Measurements from ENCODE around the gene FEM1A. TPM values are rescaled to one million over a fixed set of nuclear protein-coding genes. Genes with fewer than 3 reads are reported as not detected.
A peak's percentile ranks its signal among the peaks of the same experiment; 100 is the strongest.

FEM1A gene
- total and polyA plus RNA-seq, 9 of the 15 experiments (the other 6 are each of a cell fraction or from before 2014, with no cell fraction given) = 0.08 to 19.0 (median 6.8) TPM

DNA sequence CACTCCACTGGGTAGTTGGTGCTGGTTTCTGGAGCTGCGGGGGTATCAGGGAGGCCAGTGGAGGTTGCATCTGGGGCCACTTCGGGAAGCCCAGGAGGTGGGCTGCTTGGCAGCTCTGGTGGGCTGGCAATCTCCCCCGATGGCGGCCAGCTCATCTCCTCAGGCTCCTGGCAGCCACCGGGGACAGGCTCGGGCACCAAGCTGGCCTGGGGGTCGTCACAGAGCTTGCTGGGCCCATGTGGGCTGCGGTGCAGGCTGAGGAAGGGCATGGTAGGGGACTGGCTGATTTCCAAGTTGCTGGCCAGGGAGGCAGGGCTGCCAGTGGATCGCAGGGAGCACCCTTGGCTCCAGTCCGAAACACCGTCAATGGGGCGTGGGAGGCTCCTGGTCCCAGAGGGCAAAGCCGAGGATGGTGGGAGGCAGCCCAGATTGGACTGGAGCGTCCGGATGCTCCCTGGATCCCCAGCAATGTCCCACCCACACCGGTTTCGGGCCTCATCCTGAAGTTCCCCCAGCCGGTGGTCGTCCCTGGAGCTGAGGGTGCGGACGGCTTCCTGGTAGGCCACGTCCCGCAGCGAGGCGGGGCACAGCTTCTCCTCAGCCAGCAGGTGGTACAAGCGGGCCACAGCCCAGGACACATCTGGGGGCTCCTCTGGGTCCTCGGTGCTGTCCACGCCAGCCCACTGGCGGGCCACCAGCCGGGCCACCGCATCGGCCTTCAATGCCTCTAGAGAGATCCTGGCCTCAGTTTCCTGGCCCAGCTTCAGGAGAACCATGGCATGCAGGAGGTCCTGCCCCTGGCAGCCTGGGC, 26.1 kb downstream of the FEM1A start (continued):
- TF ChIP-seq, protein P1, sequence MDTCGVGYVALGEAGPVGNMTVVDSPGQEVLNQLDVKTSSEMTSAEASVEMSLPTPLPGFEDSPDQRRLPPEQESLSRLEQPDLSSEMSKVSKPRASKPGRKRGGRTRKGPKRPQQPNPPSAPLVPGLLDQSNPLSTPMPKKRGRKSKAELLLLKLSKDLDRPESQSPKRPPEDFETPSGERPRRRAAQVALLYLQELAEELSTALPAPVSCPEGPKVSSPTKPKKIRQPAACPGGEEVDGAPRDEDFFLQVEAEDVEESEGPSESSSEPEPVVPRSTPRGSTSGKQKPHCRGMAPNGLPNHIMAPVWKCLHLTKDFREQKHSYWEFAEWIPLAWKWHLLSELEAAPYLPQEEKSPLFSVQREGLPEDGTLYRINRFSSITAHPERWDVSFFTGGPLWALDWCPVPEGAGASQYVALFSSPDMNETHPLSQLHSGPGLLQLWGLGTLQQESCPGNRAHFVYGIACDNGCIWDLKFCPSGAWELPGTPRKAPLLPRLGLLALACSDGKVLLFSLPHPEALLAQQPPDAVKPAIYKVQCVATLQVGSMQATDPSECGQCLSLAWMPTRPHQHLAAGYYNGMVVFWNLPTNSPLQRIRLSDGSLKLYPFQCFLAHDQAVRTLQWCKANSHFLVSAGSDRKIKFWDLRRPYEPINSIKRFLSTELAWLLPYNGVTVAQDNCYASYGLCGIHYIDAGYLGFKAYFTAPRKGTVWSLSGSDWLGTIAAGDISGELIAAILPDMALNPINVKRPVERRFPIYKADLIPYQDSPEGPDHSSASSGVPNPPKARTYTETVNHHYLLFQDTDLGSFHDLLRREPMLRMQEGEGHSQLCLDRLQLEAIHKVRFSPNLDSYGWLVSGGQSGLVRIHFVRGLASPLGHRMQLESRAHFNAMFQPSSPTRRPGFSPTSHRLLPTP (IDR thresholded peaks at IDR 0.05; ENCODE audit: borderline replicate concordance, extremely low read depth, insufficient read length) = no peak
- peak; percentile 31 for TF ChIP-seq RBFOX2 (IDR thresholded peaks at IDR 0.05; ENCODE audit: low read depth, low read length)
- TF ChIP-seq, protein P2, sequence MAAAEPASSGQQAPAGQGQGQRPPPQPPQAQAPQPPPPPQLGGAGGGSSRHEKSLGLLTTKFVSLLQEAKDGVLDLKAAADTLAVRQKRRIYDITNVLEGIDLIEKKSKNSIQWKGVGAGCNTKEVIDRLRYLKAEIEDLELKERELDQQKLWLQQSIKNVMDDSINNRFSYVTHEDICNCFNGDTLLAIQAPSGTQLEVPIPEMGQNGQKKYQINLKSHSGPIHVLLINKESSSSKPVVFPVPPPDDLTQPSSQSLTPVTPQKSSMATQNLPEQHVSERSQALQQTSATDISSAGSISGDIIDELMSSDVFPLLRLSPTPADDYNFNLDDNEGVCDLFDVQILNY (CRISPR knock-in tag; IDR thresholded peaks at IDR 0.05) = no peak
- TF ChIP-seq RHOXF2B (CRISPR knock-in tag; conservative IDR thresholded peaks at IDR 0.05) = no peak

GRCh38 chr19:4821265-4821664, 29.7 kb downstream of the FEM1A start:
- Histone ChIP-seq H3K36me3 (ENCODE audit: control insufficient read depth, insufficient read depth, low read length) (peaks cover 32% of the 10 kb centered on the region; the same call in 2 of the 3 replicates), H2AFZ (ENCODE audit: low read depth, low read length) (no peak overlapping the region), H3K27me3 (ENCODE audit: control insufficient read depth in 2 of 2, insufficient read depth in 2 of 2, low read length in 2 of 2) (no peaks in the 10 kb centered on the region), H3K4me3 (no peak overlapping the region), H3K9me3 (replicated peaks; ENCODE audit: control insufficient read depth, insufficient read depth, low read depth, low read length) (no peaks in the 10 kb centered on the region), H3K79me2 (ENCODE audit: control insufficient read depth, insufficient read depth, low read length) (peaks cover 7% of the 10 kb centered on the region; the same call in 1 of the 3 replicates), H3K9me1 (ENCODE audit: control insufficient read depth, insufficient read depth, low read length) (no peaks in the 10 kb centered on the region), H3K27ac (ENCODE audit: extremely low read depth, low read depth, low read length) (no peak overlapping the region), H3K4me1 (replicated peaks in 1 of 2; ENCODE audit: control insufficient read depth in 2 of 2, insufficient read depth in 2 of 2, low read length in 2 of 2) (peaks cover 0 to 20% of the 10 kb centered on the region in 2 experiments; a peak in 2 of 5 replicates), H3K4me2 (ENCODE audit: insufficient read depth, low read length) (no peak overlapping the region), H4K20me1 (replicated peaks; ENCODE audit: control insufficient read depth, insufficient read depth, low read length) (no peaks in the 10 kb centered on the region), H3K9ac (ENCODE audit: insufficient read depth in 1 of 2, low read depth in 2 of 2, low read length in 2 of 2) (no peak overlapping the region)
- FAIRE-seq (no peak), DNase-seq (ENCODE audit: extremely low read depth in 1 of 4, low spot score in 3 of 4) (no peak), ATAC-seq (no peak)
- TF ChIP-seq RBM25 (IDR thresholded peaks at IDR 0.05; ENCODE audit: low read depth, low read length, severe bottlenecking) (peak; percentile 78), BCOR (IDR thresholded peaks at IDR 0.05) (peak; percentile 34; the same call in 1 of the 2 replicates), DDX20 (tag; IDR thresholded peaks at IDR 0.05; ENCODE audit: low read depth) (no peak), SMAD2 (IDR thresholded peaks at IDR 0.05; ENCODE audit: low read depth, low read length) (no peak)
- TF ChIP-seq, protein P3, sequence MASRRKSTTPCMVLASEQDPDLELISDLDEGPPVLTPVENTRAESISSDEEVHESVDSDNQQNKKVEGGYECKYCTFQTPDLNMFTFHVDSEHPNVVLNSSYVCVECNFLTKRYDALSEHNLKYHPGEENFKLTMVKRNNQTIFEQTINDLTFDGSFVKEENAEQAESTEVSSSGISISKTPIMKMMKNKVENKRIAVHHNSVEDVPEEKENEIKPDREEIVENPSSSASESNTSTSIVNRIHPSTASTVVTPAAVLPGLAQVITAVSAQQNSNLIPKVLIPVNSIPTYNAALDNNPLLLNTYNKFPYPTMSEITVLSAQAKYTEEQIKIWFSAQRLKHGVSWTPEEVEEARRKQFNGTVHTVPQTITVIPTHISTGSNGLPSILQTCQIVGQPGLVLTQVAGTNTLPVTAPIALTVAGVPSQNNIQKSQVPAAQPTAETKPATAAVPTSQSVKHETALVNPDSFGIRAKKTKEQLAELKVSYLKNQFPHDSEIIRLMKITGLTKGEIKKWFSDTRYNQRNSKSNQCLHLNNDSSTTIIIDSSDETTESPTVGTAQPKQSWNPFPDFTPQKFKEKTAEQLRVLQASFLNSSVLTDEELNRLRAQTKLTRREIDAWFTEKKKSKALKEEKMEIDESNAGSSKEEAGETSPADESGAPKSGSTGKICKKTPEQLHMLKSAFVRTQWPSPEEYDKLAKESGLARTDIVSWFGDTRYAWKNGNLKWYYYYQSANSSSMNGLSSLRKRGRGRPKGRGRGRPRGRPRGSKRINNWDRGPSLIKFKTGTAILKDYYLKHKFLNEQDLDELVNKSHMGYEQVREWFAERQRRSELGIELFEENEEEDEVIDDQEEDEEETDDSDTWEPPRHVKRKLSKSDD (conservative IDR thresholded peaks at IDR 0.05; ENCODE audit: low read length) = no peak
- POLR2A ChIA-PET = no interaction called here
- no TSS peak for BruUV-seq (replicated peaks)
- intact Hi-C loops (cut with micrococcal nuclease) = no loop called here
- in situ Hi-C loops (cut with MboI) = no loop called here
- CTCF ChIA-PET (ENCODE audit: low intra/inter-chr PET ratio) = no interaction called here
- 50% methylated on average over 4 of the region's 4 CpGs for WGBS (ENCODE audit: insufficient coverage, low coverage, missing lambda C conversion rate)
